OCI-LY1 (cell line): ENCODE measurements around the gene HLA-DQA2.
A peak's percentile ranks its signal among the peaks of the same experiment; 100 is the strongest.
"Not testable (repeated sequence)": the region's sequence is repeated elsewhere in the genome, so short reads cannot be mapped to it uniquely, and the experiment has no call there.

Source experiments
- H2AFZ ChIP-seq: fragments of 200-600 bp; sonication (generic), shearing (Covaris generic); 2 replicates; pipeline ENCODE4 v1.6.0; 2014; ENCODE audit warnings: antibody characterized with exemption, mild to moderate bottlenecking, low read length
- H3F3A ChIP-seq: fragments of 200-600 bp; sonication (generic), shearing (Covaris generic); 2 replicates; pipeline ENCODE4 v1.6.0; 2014; ENCODE audit warnings: mild to moderate bottlenecking, antibody characterized with exemption, low read length, moderate library complexity; ENCODE audit not compliant: insufficient read depth
- H3K27ac ChIP-seq: fragments of 200-600 bp; sonication (generic); 2 replicates; pipeline ENCODE4 v1.5.1; 2014; ENCODE audit warnings: low read length, mixed run types, mild to moderate bottlenecking, low read depth; ENCODE audit not compliant: poor library complexity, severe bottlenecking
- H3K27me3 ChIP-seq: fragments of 200-600 bp; sonication (generic); 2 replicates; pipeline ENCODE4 v1.6.0; 2014; ENCODE audit warnings: antibody characterized with exemption, mild to moderate bottlenecking, low read length, moderate library complexity; ENCODE audit not compliant: insufficient read depth
- H3K36me3 ChIP-seq: fragments of 200-600 bp; sonication (generic); 2 replicates; pipeline ENCODE4 v1.6.1; 2014; ENCODE audit warnings: mild to moderate bottlenecking, antibody characterized with exemption, low read length, moderate library complexity, mixed read lengths; ENCODE audit not compliant: insufficient read depth
- H3K4me1 ChIP-seq: fragments of 200-600 bp; sonication (generic); 2 replicates; pipeline ENCODE4 v1.5.1; 2014; ENCODE audit warnings: mild to moderate bottlenecking, low read length, moderate library complexity; ENCODE audit not compliant: insufficient read depth, severe bottlenecking
- H3K4me2 ChIP-seq: fragments of 200-600 bp; sonication (generic), shearing (Covaris generic); 2 replicates; pipeline ENCODE4 v1.6.1; 2014; ENCODE audit warnings: low read length
- H3K4me3 ChIP-seq: fragments of 200-600 bp; sonication (generic); 2 replicates; pipeline ENCODE4 v1.5.1; 2014; ENCODE audit warnings: low read length, low read depth, mild to moderate bottlenecking, mixed read lengths; ENCODE audit not compliant: poor library complexity, severe bottlenecking
- H3K79me2 ChIP-seq: fragments of 200-600 bp; shearing (Covaris generic); 2 replicates; pipeline ENCODE4 v1.6.1; 2016; ENCODE audit warnings: mixed run types, low read length, mixed read lengths; ENCODE audit not compliant: insufficient read depth
- H3K9ac ChIP-seq: fragments of 200-600 bp; sonication (generic), shearing (Covaris generic); 2 replicates; pipeline ENCODE4 v1.6.1; 2014; ENCODE audit warnings: mild to moderate bottlenecking, low read length, mixed read lengths
- H3K9me2 ChIP-seq: fragments of 200-600 bp; sonication (generic), shearing (Covaris generic); 2 replicates; pipeline ENCODE4 v1.6.1; 2014; ENCODE audit warnings: low read depth, mild to moderate bottlenecking, low read length, mixed read lengths
- H3K9me3 ChIP-seq: fragments of 200-600 bp; shearing (Covaris generic); 2 replicates; pipeline ENCODE4 v1.6.1; 2014; ENCODE audit warnings: low read length, mixed read lengths
- H4K20me1 ChIP-seq: fragments of 200-600 bp; sonication (generic), shearing (Covaris generic); 2 replicates; pipeline ENCODE4 v1.6.0; 2016; ENCODE audit warnings: mild to moderate bottlenecking, low read length; ENCODE audit not compliant: insufficient read depth
- CTCF ChIP-seq: fragments of 200-600 bp; sonication (generic), shearing (Covaris generic); IDR thresholded peaks from 2 replicates; pipeline ENCODE4 v1.5.1; 2017; ENCODE audit warnings: mild to moderate bottlenecking, antibody characterized with exemption, low read length, moderate library complexity, mixed read lengths
- EZH2 ChIP-seq: fragments of 200-600 bp; sonication (generic), shearing (Covaris generic); IDR thresholded peaks from 2 replicates; pipeline ENCODE4 v1.8.0; 2017; ENCODE audit warnings: borderline replicate concordance, mixed run types, mild to moderate bottlenecking, antibody characterized with exemption, low read length, moderate library complexity, mixed read lengths

Gene HLA-DQA2

GRCh38 chr6:32700391-32701040 is 40.7 kb upstream of the HLA-DQA2 start:
- Histone ChIP-seq H3F3A (no peaks in the 10 kb centered on the region), H3K79me2 (no peaks in the 10 kb centered on the region), H3K4me3 (no peak overlapping the region), H3K9me3 (no peaks in the 10 kb centered on the region), H4K20me1 (no peaks in the 10 kb centered on the region), H3K4me1 (no peaks in the 10 kb centered on the region), H2AFZ (no peak overlapping the region), H3K4me2 (no peak overlapping the region), H3K9ac (no peak overlapping the region), H3K27me3 (0 out of 2 replicates have a peak, but pooled peaks cover 3% of the 10 kb centered on the region), H3K9me2 (no peaks in the 10 kb centered on the region), H3K36me3 (no peaks in the 10 kb centered on the region), H3K27ac (no peak overlapping the region)
- TF ChIP-seq CTCF: peak; percentile 87
- TF ChIP-seq EZH2: no peak

- Histone ChIP-seq H3K27me3 (0 out of 2 replicates have a peak, but pooled peaks cover 3% of the 10 kb centered on the region), H3K9me3 (no peaks in the 10 kb centered on the region), H4K20me1 (no peaks in the 10 kb centered on the region), H3K9ac (no peak overlapping the region), H3K4me2 (no peak overlapping the region), H3F3A (no peaks in the 10 kb centered on the region), H3K4me1 (no peaks in the 10 kb centered on the region), H3K27ac (no peak overlapping the region), H3K4me3 (no peak overlapping the region), H3K36me3 (no peaks in the 10 kb centered on the region), H3K9me2 (no peaks in the 10 kb centered on the region), H3K79me2 (no peaks in the 10 kb centered on the region), H2AFZ (no peak overlapping the region)
- TF ChIP-seq EZH2 (no peak), CTCF (no peak)
Measured at GRCh38 chr6:32703347-32703746, 37.8 kb upstream of the HLA-DQA2 start.

GRCh38 chr6:32705164-32705563 is 36.0 kb upstream of the HLA-DQA2 start:
- H3K4me3 ChIP-seq, H3K4me2 ChIP-seq, H3F3A ChIP-seq, H3K9me3 ChIP-seq, H3K79me2 ChIP-seq, H3K27ac ChIP-seq, H3K36me3 ChIP-seq, H3K4me1 ChIP-seq, H3K9me2 ChIP-seq, H3K27me3 ChIP-seq, H3K9ac ChIP-seq, H2AFZ ChIP-seq, H4K20me1 ChIP-seq: not testable (repeated sequence)

GRCh38 chr6:32709625-32710024 is 31.6 kb upstream of the HLA-DQA2 start:
- Histone ChIP-seq H3K4me2 (no peak overlapping the region), H3K4me1 (no peaks in the 10 kb centered on the region), H3K9me2 (no peaks in the 10 kb centered on the region), H3K79me2 (no peaks in the 10 kb centered on the region), H2AFZ (no peak overlapping the region), H3K9ac (no peak overlapping the region), H3K36me3 (no peaks in the 10 kb centered on the region), H3K27me3 (0 out of 2 replicates have a peak, but pooled peaks cover 3% of the 10 kb centered on the region), H3K4me3 (no peak overlapping the region), H4K20me1 (no peaks in the 10 kb centered on the region), H3F3A (no peaks in the 10 kb centered on the region), H3K9me3 (no peaks in the 10 kb centered on the region), H3K27ac (no peak overlapping the region)
- TF ChIP-seq CTCF (no peak), EZH2 (no peak)
